ENCODE measurements around the gene SLC16A2. TPM values are rescaled to one million over a fixed set of nuclear protein-coding genes. Genes with fewer than 3 reads are reported as not detected.

SLC16A2 gene
- total and polyA plus RNA-seq, 9 donors, result 8.1 to 41.4 (median 24.1) TPM

DNA sequence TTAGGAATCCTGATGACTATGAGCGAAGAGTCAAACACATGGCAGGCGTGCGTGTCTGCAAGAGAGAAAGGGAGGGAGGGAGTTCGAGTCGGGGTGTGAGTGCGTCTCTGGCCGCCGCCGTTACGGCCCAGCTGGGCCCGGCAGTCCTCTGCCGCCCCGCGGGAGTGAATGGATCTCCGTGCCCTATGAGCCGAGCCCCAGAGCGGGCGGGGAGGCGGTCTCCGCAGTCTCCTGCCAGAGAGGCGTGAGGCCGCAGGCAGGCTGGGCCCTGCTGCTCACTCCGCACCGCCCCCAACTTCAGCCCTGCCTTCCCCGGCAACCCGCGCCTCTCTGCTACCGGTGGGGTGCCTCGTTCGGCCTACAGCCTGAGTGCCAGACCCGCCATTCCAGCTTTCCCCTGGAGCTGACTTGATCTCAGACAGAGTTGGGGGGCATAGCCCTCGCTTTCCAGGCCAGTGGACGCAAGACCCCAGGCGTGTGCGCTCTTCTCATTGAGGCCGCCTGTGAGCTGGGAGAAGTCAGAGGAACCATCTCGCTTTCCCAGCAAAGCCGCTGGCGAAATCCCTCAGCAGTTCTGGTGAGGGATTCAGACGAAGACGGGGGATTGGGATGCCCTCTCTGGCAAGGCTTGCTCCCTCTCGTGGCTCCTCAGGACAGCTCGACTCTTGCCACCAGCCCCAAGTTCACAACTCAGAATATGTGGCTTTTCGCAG, 1.4 kb downstream of the SLC16A2 start:
- TF ChIP-seq POLR2A (IDR thresholded peaks at IDR 0.05) (peak; percentile 27), EP300 (IDR thresholded peaks at IDR 0.05) (no peak), CTCF (IDR thresholded peaks at IDR 0.05) (peak in 1 of 3 donors; percentile 8)
- 24 to 32% (median 32%) methylated on average over 42 to 44 of the region's 44 CpGs for WGBS, 3 donors

DNA sequence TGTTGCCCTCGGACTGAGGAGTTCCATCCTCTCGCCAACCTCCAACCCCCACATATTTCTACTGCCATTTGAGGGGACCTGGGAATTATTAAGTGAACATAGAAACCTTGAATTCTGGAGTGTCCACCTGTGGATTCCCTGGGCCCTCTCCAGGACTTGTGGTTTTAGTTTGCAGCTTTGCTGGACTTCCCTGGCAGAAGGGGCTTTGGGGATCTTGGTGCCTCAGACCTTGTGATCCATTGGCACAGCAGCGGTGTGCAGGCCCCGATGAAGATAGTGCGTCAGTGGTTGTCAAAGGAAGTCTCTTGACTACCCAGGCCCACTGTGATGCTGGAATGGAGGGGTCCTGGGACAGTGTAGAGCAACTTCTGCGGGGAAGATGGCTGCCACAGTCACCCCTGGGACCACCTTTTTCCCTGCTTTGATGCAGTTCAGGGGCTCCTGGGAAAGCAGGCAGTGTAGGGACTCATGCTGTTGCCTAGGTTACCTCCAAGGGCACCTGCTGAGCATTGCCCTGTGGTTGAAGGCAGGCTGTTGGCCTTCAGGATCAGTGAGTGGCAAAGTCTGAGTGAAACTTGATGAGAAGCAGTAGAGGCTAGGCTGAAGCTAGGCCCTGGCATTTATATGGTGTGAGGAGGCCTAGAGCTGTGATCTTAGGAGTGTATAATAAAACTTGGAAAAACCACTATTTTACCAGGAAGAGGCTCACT, 2.2 kb downstream of the SLC16A2 start:
- Histone ChIP-seq H3K4me3 (no peak overlapping the region), H3K27me3 (no peaks in the 10 kb centered on the region), H3K9me3 (no peaks in the 10 kb centered on the region), H3K36me3 (no peaks in the 10 kb centered on the region), H3K4me1 (ENCODE audit: insufficient read depth) (no peaks in the 10 kb centered on the region), H3K27ac (peak overlapping the region in 1 of 2 donors; percentile 81)
- 67 to 85% (median 69%) methylated on average over 6 of the region's 6 CpGs for WGBS, 3 donors
- intact Hi-C loops (cut with DNase I), result loop anchor here in 1 of 4 donors (5.0 to 10.0 kb wide), 2 partner anchors 111 to 189 kb away; partner anchors contain the start of gene RLIM
- TF ChIP-seq CTCF (IDR thresholded peaks at IDR 0.05) (no peak), EP300 (IDR thresholded peaks at IDR 0.05) (no peak), POLR2A (IDR thresholded peaks at IDR 0.05) (no peak)
- DNase-seq, result no peak

More for the DNA sequence above, 1.4 kb downstream of the SLC16A2 start:
- H3K27ac ChIP-seq, result peak overlapping the region; percentile 51 to 81
- DNase-seq, result peak; percentile 64 to 77 (median 71)
- no peaks in the 10 kb centered on the region for H3K4me1 ChIP-seq (ENCODE audit: insufficient read depth)
- intact Hi-C loops (cut with DNase I), result loop anchor here in 1 of 4 donors (5.0 to 10.0 kb wide), 2 partner anchors 112 to 190 kb away; partner anchors contain the start of gene RLIM
- H3K36me3 ChIP-seq, result no peaks in the 10 kb centered on the region
- H3K4me3 ChIP-seq, result peak overlapping the region; percentile 52
- no peaks in the 10 kb centered on the region for H3K27me3 ChIP-seq
- no peaks in the 10 kb centered on the region for H3K9me3 ChIP-seq

DNA sequence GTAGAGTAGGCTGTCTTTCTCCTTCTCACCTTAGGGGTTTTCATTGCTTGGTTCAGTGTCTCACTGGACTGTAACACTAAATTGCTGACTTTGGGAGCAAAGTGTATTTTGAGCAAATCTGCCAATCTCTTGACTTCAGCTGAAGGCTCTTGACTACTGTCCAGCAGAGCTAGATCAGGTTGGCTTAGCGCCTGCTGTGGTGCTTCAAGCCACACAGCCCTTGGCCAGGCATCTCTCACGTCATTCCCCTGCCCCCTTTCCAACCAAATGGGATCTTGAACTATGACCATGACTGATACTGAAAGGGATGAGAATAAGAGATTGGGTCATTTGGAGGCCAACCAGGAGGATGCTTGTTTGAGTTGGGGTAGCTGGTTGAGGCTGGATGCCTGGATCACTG, 4.8 kb downstream of the SLC16A2 start:
- TF ChIP-seq POLR2A (IDR thresholded peaks at IDR 0.05), result no peak
- DNase-seq, result no peak
- no peaks in the 10 kb centered on the region for H3K36me3 ChIP-seq
- no peak overlapping the region for H3K27ac ChIP-seq
- intact Hi-C loops (cut with DNase I), result loop anchor here in 1 of 4 donors (10.0 kb wide), 1 partner anchor 109 kb away; no protein-coding TSS in a partner anchor
- no peaks in the 10 kb centered on the region for H3K27me3 ChIP-seq
- WGBS, 3 donors, result 56 to 68% (median 63%) methylated on average over 2 of the region's 2 CpGs
- no peaks in the 10 kb centered on the region for H3K9me3 ChIP-seq
- no peaks in the 10 kb centered on the region for H3K4me1 ChIP-seq (ENCODE audit: insufficient read depth)
- H3K4me3 ChIP-seq, result no peak overlapping the region

DNA sequence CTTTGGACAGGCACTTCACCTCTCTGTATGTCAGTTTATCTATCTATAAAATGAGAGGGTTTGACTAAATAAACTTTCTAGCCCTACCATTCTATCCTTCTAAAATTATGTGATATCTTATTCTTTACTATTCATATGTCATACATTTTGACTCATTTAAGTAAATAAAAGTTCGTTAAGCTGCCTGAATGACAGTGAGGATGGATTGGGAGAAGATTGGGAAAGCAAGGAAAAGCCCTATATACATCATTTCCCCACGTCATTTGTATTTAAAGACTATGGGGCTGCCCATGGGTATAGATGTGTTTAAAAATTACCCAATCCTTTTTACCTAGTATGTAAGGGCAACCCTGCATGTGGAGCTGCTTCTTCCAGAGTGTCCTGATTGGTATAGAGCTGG, 5.3 kb downstream of the SLC16A2 start:
- no peak for DNase-seq
- TF ChIP-seq EP300 (IDR thresholded peaks at IDR 0.05) (no peak), POLR2A (IDR thresholded peaks at IDR 0.05) (no peak), CTCF (IDR thresholded peaks at IDR 0.05) (no peak)
- Histone ChIP-seq H3K4me1 (ENCODE audit: insufficient read depth) (no peaks in the 10 kb centered on the region), H3K27ac (no peak overlapping the region), H3K4me3 (no peak overlapping the region), H3K27me3 (no peaks in the 10 kb centered on the region), H3K9me3 (no peaks in the 10 kb centered on the region), H3K36me3 (no peaks in the 10 kb centered on the region)
- 51 to 61% (median 55%) methylated on average over 2 of the region's 2 CpGs for WGBS, 3 donors
- intact Hi-C loops (cut with DNase I), result loop anchor here in 1 of 4 donors (10.0 kb wide), 1 partner anchor 108 kb away; no protein-coding TSS in a partner anchor

All from ovary (tissue), 9 donors.